ENCODE measurements around the gene RNF208. TPM values are rescaled to one million over a fixed set of nuclear protein-coding genes. Genes with fewer than 3 reads are reported as not detected.
A peak's percentile ranks its signal among the peaks of the same experiment; 100 is the strongest.

RNF208 gene
- total and polyA plus RNA-seq, 9 of the 15 experiments (the other 6 are each of a cell fraction or from before 2014, with no cell fraction given): 0.15 to 6.9 (median 0.50) TPM; not detected in 2

GRCh38 chr9:137247135-137247915 is 25.3 kb upstream of the RNF208 start:
- Histone ChIP-seq H3K9me1 (ENCODE audit: control insufficient read depth, insufficient read depth, low read length) (no peaks in the 10 kb centered on the region), H2AFZ (ENCODE audit: low read depth, low read length) (no peak overlapping the region), H3K79me2 (ENCODE audit: control insufficient read depth, insufficient read depth, low read length) (peaks cover 19% of the 10 kb centered on the region), H3K36me3 (ENCODE audit: control insufficient read depth, insufficient read depth, low read length) (peaks cover 18% of the 10 kb centered on the region), H3K9me3 (replicated peaks; ENCODE audit: control insufficient read depth, insufficient read depth, low read depth, low read length) (no peaks in the 10 kb centered on the region), H3K9ac (ENCODE audit: insufficient read depth in 1 of 2, low read depth in 2 of 2, low read length in 2 of 2) (peak overlapping the region in 1 of 2 experiments; percentile 71; a peak in 2 of 4 replicates), H3K4me1 (replicated peaks in 1 of 2; ENCODE audit: control insufficient read depth in 2 of 2, insufficient read depth in 2 of 2, low read length in 2 of 2) (peaks cover 16 to 75% of the 10 kb centered on the region in 2 experiments; a peak in 4 of 5 replicates), H4K20me1 (replicated peaks; ENCODE audit: control insufficient read depth, insufficient read depth, low read length) (peaks cover 22% of the 10 kb centered on the region), H3K27ac (ENCODE audit: extremely low read depth, low read depth, low read length) (no peak overlapping the region), H3K4me2 (ENCODE audit: insufficient read depth, low read length) (no peak overlapping the region), H3K27me3 (ENCODE audit: control insufficient read depth in 2 of 2, insufficient read depth in 2 of 2, low read length in 2 of 2) (no peaks in the 10 kb centered on the region), H3K4me3 (no peak overlapping the region)
- CTCF ChIA-PET (ENCODE audit: low intra/inter-chr PET ratio): no interaction called here
- DNase-seq (ENCODE audit: extremely low read depth in 1 of 4, low spot score in 3 of 4): no peak
- POLR2A ChIA-PET: interaction anchor here (0.6 to 0.8 kb wide), 4 partner anchors 9 to 174 kb away, joined by 3 to 4 read pairs (median 3); no protein-coding TSS in a partner anchor
- in situ Hi-C loops (cut with MboI): loop anchor here (25.0 kb wide), 1 partner anchor 460 kb away; the partner anchor contains the start of genes CCDC183 and TMEM141
- FAIRE-seq: no peak
- intact Hi-C loops (cut with micrococcal nuclease): loop anchor here (10.0 kb wide), 1 partner anchor 463 kb away; no protein-coding TSS in a partner anchor
- BruUV-seq (replicated peaks): no TSS peak
- WGBS (ENCODE audit: insufficient coverage, low coverage, missing lambda C conversion rate): 70% methylated on average over 19 of the region's 20 CpGs
- no peak for ATAC-seq
- TF ChIP-seq POLR2G (IDR thresholded peaks at IDR 0.05; ENCODE audit: low read depth, low read length) (peak; percentile 53), BMI1 (IDR thresholded peaks at IDR 0.05; ENCODE audit: low read length) (no peak), MEIS2 (IDR thresholded peaks at IDR 0.05; ENCODE audit: partially characterized antibody) (no peak), XRCC3 (IDR thresholded peaks at IDR 0.05) (no peak), ZNF444 (CRISPR knock-in tag; IDR thresholded peaks at IDR 0.05) (no peak)

Data from K562 (cell line).